Raji (cell line): ENCODE data around the gene NRP2.

Source experiments
- POLR2A ChIP-seq: IDR thresholded peaks from 2 replicates; pipeline ENCODE4 v1.6.1; 2011; ENCODE audit warnings: low read depth, low read length, control low read depth; ENCODE audit not compliant: insufficient read depth

NRP2 gene

GRCh38 chr2:205741256-205741978 is 59.1 kb downstream of the NRP2 start:
- TF ChIP-seq POLR2A, result no peak

DNA sequence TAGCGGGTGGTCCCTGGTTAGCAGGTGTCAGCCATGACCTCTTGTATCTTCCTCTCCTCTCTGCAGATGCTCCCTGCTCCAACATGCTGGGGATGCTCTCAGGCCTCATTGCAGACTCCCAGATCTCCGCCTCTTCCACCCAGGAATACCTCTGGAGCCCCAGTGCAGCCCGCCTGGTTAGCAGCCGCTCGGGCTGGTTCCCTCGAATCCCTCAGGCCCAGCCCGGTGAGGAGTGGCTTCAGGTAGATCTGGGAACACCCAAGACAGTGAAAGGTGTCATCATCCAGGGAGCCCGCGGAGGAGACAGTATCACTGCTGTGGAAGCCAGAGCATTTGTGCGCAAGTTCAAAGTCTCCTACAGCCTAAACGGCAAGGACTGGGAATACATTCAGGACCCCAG is 60.8 kb downstream of the NRP2 start:
- no peak for TF ChIP-seq POLR2A

DNA sequence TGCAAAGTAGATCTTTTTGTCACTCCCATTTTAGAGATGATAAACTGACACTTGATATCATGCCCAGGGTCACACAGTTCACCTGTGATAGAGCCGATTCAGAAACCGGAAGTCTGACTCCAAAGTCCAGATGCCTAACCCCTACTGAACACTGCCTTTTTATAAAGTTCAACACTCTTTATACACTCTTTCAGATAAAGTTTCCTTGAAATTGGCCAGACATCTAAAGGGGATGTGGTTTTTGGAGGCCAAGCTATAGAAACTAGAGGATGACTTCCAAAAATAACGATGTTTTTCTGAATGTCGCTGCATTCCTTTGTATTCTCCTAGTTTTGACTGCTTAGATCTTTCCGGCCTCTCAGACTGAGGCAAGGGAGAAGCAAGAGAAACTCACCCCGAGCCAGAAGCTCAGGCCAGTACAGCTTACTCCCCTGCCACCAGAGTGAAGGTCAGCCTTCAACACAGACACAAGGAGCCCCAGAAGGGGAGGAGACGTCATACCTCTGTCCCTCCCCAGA is 61.8 kb downstream of the NRP2 start:
- no peak for TF ChIP-seq POLR2A

DNA sequence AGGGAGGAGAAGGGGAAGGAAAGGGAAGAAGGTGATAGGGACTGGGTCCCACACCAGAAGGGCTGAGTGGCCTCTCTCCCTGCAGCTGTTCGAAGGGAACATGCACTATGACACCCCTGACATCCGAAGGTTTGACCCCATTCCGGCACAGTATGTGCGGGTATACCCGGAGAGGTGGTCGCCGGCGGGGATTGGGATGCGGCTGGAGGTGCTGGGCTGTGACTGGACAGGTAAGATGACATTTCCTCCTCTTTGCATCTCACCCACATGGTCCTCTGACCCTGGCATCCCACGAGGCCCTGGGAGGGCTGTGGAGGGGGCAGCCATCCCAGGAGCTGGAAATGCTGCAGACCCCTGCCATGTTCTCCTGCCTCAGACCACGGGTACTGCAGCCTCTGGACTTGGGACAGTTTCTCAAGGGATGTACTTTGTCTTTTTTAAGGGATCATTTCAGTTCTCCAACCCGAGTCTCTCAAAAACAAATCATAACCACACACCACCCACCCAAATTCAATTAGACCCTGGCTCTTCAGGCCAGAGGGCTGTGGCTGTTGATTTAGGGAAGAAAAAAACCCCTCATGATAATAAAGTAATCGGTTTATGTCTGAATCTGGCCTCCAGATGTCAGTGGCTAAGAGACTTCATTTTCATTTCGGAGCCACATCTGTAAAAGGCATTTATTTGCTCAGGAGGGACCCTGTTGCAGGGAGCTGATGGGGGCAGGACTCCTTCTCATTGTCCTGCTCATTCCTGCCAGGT is 63.5 kb downstream of the NRP2 start:
- TF ChIP-seq POLR2A, result no peak

- TF ChIP-seq POLR2A, result no peak
Observed at GRCh38 chr2:205746420-205746785, 64.1 kb downstream of the NRP2 start.

GRCh38 chr2:205747829-205748386 is 65.6 kb downstream of the NRP2 start:
- TF ChIP-seq POLR2A, result no peak

- TF ChIP-seq POLR2A, result no peak
Observed at GRCh38 chr2:205748639-205749038, 66.3 kb downstream of the NRP2 start.

DNA sequence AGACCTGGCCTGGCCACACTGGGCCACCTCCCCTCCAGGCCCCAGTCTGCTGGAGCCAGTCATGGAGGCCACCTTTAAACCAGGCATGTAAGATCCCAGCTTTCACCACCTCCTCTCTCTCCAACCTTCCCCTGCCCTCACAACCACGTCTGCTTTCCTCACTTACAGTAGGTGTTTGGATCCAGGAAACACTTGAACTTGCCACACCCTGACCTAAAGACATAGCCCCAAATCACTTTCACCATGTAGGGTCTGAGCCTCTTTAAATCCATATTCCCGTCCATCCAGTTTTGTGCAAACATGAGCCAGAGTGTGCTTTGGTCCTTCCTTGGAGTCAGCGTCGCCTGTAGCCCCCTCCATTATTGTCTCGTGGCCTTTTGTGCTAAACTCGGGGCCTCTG is 66.8 kb downstream of the NRP2 start:
- no peak for TF ChIP-seq POLR2A

GRCh38 chr2:205750797-205751196 is 68.5 kb downstream of the NRP2 start:
- TF ChIP-seq POLR2A, result no peak

GRCh38 chr2:205751569-205752031 is 69.3 kb downstream of the NRP2 start:
- no peak for TF ChIP-seq POLR2A

- TF ChIP-seq POLR2A, result no peak
Observed at GRCh38 chr2:205752296-205752820, 70.1 kb downstream of the NRP2 start.

DNA sequence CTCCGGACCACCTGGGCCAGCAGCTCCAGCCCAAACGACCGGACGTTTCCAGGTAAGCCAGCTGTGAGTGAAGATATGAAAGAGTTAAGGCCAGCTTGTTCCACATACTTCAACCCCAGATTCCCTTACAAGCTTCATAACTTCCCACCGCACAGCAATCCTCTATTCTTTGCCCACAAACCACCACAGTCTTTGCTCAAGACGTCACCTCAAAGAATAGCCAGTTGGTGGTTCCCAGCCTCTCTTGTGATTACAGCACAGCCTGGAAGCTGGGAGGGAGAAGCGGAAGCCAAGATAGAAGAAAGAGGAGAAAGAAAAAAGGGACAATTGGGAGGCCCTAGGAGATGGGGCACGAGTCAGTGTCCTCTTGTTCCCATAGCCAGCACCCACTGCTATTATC is 70.6 kb downstream of the NRP2 start:
- no peak for TF ChIP-seq POLR2A

- no peak for TF ChIP-seq POLR2A
Observed at GRCh38 chr2:205754285-205754923, 72.1 kb downstream of the NRP2 start.

DNA sequence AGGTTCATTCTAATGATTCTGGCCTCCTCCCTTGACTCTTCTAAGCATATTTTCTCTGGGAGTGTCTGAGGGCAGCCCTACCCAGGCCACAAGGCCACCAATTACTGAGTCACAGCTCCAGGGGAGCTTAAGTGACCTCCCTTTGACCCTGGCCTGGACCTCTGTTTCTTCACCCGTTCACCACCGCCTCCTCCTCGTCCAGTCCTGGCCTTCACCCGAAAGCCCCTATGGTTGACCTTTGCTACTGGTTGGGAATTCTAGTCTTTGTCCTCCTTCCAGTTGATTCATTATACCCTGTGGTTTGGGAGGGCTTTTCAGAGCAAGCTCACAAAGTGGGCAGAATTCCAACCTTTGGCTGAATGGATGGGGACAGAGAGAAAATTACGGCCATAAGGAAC is 72.6 kb downstream of the NRP2 start:
- no peak for TF ChIP-seq POLR2A

GRCh38 chr2:205755923-205756322 is 73.6 kb downstream of the NRP2 start:
- no peak for TF ChIP-seq POLR2A
